HG02840 (cell line): ENCODE measurements around the gene FUT7.
"Not testable (repeated sequence)": the region's sequence is repeated elsewhere in the genome, so short reads cannot be mapped to it uniquely, and the experiment has no call there.

ENCODE experiments used
- ATAC-seq: cut with Tn5 transposase; IDR thresholded peaks from one replicate; pipeline ENCODE4 v1.9.1; 2021; ENCODE audit warnings: mild to moderate bottlenecking, moderate library complexity, moderate number of reproducible peaks; ENCODE audit not compliant: unreplicated experiment, low FRiP score

Gene FUT7

GRCh38 chr9:137066096-137066861 lies 34.4 kb upstream of the FUT7 start:
- no peak for ATAC-seq

GRCh38 chr9:137065336-137065967 lies 33.6 kb upstream of the FUT7 start:
- no peak for ATAC-seq

DNA sequence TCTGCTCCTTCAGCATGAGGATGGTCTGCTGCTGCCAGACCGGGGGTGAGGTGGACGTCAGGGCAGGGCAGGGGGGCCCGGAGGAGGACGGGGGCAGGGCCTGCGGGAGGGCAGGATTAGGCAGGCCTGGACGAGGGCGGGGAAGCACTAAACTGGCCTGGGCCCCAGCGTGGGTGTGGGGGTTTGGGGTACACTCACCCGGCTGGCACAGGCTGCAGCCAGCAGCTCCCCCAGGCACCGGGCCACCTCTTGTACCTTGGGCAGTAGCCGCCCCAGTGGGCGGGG lies 32.9 kb upstream of the FUT7 start:
- no peak for ATAC-seq

DNA sequence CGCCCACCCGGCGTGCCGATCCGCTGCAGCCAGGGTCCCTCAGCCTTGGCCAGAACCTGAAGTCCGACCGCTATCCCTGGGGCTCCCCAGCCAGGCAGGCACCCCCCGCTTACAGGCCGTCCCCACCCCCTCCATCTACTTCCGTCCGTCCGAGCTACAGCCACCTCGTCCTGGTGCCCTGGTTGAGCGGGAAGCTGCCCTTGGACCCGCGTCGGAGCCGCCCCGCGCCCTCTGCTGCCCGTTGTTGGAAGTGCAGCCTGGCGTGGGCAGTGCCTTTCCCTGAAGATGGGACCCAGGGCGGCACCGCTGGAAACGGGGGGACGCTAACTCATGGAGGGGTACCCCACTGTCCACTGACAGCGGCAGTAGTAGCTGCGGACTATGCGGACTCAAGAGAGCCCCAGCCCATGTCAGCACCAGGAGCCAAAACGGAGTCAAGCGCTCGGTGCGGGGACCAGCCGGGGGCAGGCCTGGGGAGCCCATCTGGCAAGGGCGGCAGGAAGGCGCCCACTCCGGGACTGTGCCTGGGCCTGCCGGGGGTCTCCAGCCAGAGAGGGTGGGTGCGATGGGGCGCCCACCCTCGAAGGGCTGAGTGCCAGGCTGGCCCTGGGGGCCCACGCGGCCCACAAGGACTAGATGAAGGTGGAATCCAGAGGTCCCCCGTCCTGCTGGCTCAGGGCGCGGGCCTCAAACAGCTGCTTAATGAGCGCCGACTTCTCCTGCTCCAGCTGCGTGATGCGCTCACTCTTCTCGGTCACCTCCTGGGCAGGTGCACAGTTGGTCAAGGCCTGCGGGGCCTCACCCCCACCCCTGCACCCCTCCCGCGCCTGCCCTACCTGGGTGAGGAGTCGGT lies 32.4 kb upstream of the FUT7 start:
- no peak for ATAC-seq

- ATAC-seq, result no peak
These were observed 31.6 kb upstream of the FUT7 start for GRCh38 chr9:137063311-137064026.

DNA sequence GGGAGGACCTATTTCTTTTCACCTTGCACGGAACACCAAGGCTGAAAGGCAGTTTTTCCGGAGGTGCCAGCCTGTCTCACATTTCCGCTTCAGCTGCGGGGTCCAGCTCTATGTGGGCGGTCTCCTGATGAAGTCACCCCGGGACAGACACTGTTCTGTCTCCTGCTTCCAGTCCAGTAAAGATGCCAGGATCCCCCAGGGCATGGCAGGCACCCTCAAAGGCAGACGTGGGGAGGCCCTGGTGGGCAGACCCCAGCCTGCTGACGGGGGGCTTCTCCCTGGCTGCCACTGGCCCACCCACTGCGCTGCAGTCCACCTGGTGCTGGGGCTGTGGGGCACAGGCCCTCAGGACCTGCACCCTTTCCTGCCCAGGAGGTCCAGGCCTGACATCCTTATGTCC lies 30.9 kb upstream of the FUT7 start:
- ATAC-seq, result not testable (repeated sequence)

- ATAC-seq, result no peak
These were observed 30.5 kb upstream of the FUT7 start for GRCh38 chr9:137062384-137062783.

GRCh38 chr9:137058521-137059234 lies 26.8 kb upstream of the FUT7 start:
- no peak for ATAC-seq

- no peak for ATAC-seq
These were observed 25.7 kb upstream of the FUT7 start for GRCh38 chr9:137057545-137057944.

DNA sequence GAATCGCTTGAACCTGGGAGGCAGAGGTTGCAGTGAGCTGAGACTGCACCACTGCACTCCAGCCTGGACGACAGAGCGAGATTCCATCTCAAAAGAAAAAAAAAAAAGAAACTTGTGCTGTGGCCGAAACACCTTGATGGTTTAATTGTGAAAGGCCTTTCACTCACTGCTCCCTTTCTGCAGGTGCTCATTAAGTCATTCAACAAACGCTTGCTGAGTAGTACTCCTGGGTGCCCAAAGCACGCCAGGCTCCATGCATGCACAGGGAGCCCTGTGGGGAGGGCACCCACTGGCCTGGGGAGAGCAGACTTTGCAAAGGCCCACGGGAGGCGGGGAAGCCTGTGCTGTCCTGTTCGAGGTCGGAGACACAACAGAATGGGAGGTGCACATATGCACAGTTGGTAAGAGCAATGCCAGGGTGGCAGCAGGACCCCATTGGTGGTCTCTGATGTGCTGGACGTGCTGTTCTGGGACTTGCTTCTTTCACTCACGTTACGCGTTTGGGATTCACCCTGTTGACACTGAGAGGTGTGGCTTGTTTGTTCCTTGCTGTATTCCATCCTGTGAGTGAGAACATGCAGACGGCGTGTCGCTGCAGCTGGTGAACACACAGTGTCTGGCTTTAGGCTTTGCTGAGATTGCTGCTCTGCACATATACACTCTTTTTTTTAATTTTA lies 25.0 kb upstream of the FUT7 start:
- no peak for ATAC-seq

DNA sequence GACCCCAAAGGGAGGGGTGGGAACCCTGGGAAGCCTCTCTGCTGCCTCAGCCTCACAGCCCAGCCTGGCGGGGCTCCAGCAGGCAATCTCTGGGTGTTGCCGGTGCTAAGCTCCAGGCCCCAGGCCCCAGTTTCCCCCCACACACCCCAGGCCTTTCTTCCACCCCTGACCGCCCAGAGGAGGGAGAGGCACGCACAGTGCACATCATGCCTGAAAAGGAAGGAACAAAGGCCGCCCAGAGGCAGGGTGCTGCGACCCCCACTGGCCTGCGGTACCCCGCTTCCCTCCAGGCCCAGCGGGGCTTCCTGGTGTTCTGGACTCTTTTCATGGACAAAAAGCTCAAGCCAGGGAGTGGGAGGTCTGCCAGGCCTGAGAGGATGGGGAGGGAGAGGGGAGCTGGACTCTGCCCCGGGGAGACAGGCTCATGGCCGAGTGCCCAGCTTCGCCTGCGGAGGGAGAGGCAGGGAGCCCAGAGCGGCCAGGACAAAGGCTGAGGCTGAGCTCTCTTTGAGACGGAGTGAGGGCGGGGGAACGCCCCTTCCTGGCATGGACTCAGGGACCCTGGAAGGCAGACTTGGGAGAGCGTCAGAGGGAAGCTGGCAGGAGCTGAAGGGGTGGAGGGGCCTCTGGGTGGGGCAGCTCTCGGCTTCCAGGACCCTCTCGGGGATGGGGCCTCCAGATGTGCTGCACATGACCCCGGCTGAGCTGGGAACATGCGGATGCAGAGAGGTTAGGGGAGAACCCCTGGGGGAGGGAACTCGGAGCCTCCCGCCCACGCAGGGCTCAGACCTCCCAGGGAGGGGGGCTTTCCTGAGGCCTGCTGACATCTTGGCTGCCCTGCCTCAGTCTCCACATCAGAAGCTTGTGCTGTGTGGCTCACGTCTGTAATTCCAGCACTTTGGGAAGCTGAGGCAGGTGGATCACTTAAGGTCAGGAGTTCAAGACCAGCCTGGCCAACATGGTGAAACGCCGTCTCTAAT lies 23.8 kb upstream of the FUT7 start:
- ATAC-seq, result no peak

DNA sequence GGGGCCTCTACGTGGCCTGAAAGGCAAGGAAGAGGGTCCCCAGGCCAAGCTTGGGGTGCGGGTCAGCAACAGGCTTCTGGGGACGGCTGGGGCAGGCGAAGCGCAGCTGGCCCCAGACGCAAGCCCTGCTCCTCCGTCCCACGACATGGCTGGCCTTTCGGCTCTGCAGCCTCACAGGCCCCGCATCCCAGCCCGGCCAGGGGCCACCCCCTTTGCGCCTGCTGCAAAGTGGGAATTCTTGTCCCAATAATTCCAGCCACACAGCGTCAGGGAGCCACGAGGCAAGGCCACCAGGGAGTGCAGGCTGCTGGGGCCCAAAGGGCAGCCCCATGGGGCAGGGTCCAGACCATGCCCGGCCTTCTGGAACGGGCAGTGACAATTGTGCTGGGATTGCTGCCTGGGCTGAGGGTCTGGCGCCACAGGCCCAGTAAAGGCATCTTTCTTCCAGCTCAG lies 23.1 kb upstream of the FUT7 start:
- ATAC-seq, result no peak

- no peak for ATAC-seq
These were observed 22.4 kb upstream of the FUT7 start, which contains the start of gene ENTPD2 for GRCh38 chr9:137053944-137054931. Gene ENTPD2 (minus strand): TSS chr9:137054061. CDS start chr9:137053997, 64 bp downstream.

GRCh38 chr9:137052998-137053943 lies 21.4 kb upstream of the FUT7 start:
- no peak for ATAC-seq

DNA sequence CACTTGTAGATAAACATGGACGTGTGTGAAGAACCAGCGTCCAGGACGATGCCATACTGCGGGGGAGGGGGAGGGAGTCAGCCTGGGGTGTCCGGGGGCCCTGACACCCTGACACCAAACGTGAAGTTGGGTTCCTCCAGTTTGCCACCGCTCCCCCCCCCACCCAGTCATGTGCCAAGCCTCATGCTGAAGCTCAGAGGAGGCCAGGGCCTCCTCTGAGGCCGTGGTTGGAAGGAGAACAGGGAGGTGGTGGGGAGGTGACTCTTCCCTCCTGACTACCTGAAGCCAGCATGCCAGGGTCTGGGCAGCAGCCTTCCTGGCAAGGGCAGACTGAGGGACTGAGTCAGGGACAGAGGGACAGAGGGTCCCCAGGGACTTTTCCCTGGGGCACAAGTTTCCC lies 20.4 kb upstream of the FUT7 start:
- ATAC-seq, result no peak

GRCh38 chr9:137051145-137051724 lies 19.3 kb upstream of the FUT7 start:
- no peak for ATAC-seq
